Spinal cord (tissue), 10 donors: ENCODE results near the gene SPIN2A. TPM values are rescaled to one million over a fixed set of nuclear protein-coding genes. Genes with fewer than 3 reads are reported as not detected.
"Not testable (repeated sequence)": the region's sequence is repeated elsewhere in the genome, so short reads cannot be mapped to it uniquely, and the experiment has no call there.

Experiments
- DNase-seq, 6 donors: peaks; one replicate each; pipeline versions ENCODE4 v3.0.0 to v3.0.0-alpha.2; 2013 to 2015; ENCODE audit warnings: low spot score in 6 of 6, low read depth in 4 of 6
- H3K27ac ChIP-seq: one replicate; pipeline ENCODE4 v1.5.1; 2013; ENCODE audit warnings: low read depth, low read length, control low read depth
- H3K27me3 ChIP-seq: one replicate; pipeline ENCODE4 v1.6.1; 2013; ENCODE audit warnings: low read length; ENCODE audit not compliant: control insufficient read depth, insufficient read depth
- H3K36me3 ChIP-seq: one replicate; pipeline ENCODE4 v1.6.1; 2013; ENCODE audit warnings: low read length; ENCODE audit not compliant: control insufficient read depth, insufficient read depth
- H3K4me1 ChIP-seq: one replicate; pipeline ENCODE4 v1.6.1; 2013; ENCODE audit warnings: low read length; ENCODE audit not compliant: control insufficient read depth, insufficient read depth
- H3K4me3 ChIP-seq: one replicate; pipeline ENCODE4 v1.5.1; 2013; ENCODE audit warnings: low read depth, low read length, control low read depth
- H3K9me3 ChIP-seq: one replicate; pipeline ENCODE4 v1.6.1; 2013; ENCODE audit warnings: low read length; ENCODE audit not compliant: control insufficient read depth, insufficient read depth
- WGBS: methylation state at CpG from one replicate; pipeline ENCODE4 v1.1.5; 2013; ENCODE audit warnings: missing lambda C conversion rate; ENCODE audit not compliant: insufficient coverage; 5-methylcytosine and 5-hydroxymethylcytosine counted together
- polyA plus RNA-seq, 2 donors: library from polyadenylated mRNA; unstranded; fragments of 120-200 nt; gene quantifications; one replicate each; pipeline ENCODE4 v1.2.1, GENCODE V29; 2013; ENCODE audit not compliant: insufficient read length in 2 of 2
- total RNA-seq, 2 donors: library from RNA; depleted of rRNA in 1 of 2; stranded (reverse); fragments of 120-200 nt in 1 of 2; fragments of >200 nt in 1 of 2; gene quantifications; one replicate each; pipeline versions ENCODE4 v1.2.3 to v1.2.4, GENCODE V29; 2013 to 2014
- donor health status: healthy.

The SPIN2A gene
- total and polyA plus RNA-seq, 4 donors, result 0.40 to 4.8 (median 2.2) TPM

- Histone ChIP-seq H3K4me1 (no peaks in the 10 kb centered on the region), H3K4me3 (no peak overlapping the region), H3K36me3 (no peaks in the 10 kb centered on the region), H3K9me3 (no peaks in the 10 kb centered on the region), H3K27me3 (no peaks in the 10 kb centered on the region), H3K27ac (no peak overlapping the region)
- no peak for DNase-seq
- 67% methylated on average over 1 of the region's 2 CpGs for WGBS
Observed at GRCh38 chrX:57104921-57105398, 32.2 kb downstream of the SPIN2A start.

DNA sequence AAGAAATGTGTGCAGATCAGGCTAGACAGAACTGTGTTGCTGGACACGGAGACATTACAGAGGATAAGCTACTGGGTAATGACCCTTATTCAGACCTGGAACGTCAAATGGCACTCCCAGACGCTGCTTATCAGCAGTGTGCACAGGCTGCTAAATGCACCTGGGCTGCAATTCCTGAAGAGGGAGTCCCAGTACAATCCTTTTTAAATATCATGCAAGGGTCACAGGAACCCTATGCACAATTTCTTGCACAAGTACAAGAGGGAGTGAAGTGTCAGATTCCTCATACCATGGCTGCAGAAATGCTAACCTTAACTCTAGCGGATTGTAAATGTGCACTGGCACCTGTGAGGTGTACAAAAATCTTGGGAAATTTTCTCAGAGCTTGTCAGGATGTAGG is 32.8 kb downstream of the SPIN2A start:
- no peak overlapping the region for H3K4me3 ChIP-seq
- DNase-seq, result no peak
- H3K4me1 ChIP-seq, result no peaks in the 10 kb centered on the region
- no peaks in the 10 kb centered on the region for H3K36me3 ChIP-seq
- H3K27me3 ChIP-seq, result no peaks in the 10 kb centered on the region
- 70% methylated on average over 4 of the region's 4 CpGs for WGBS
- H3K27ac ChIP-seq, result no peak overlapping the region
- H3K9me3 ChIP-seq, result no peaks in the 10 kb centered on the region

DNA sequence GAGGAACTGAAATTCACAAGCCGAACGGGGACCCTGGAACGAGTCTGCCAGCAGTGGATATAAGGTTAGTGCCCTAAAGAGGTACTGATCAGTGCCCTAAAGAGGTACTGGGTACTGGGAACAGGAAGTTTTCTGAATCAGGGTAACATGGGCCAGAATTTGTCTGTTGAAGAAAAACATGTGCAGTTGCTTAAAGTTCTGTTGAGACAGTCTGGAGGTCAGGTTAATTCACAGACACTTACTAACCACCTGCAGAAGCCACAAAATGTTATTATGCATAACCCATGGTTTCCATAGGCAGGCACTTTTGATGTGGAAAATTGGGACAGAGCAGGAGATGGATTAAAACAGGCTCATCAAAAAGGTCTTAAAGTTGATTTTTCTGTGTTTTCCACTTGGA is 33.7 kb downstream of the SPIN2A start:
- Histone ChIP-seq H3K27me3 (no peaks in the 10 kb centered on the region), H3K36me3 (no peaks in the 10 kb centered on the region), H3K4me3 (no peak overlapping the region), H3K9me3 (no peaks in the 10 kb centered on the region), H3K27ac (no peak overlapping the region), H3K4me1 (no peaks in the 10 kb centered on the region)
- no peak for DNase-seq
- 88% methylated on average over 3 of the region's 3 CpGs for WGBS

- H3K4me1 ChIP-seq, H3K9me3 ChIP-seq, H3K4me3 ChIP-seq, H3K36me3 ChIP-seq, H3K27me3 ChIP-seq, DNase-seq, H3K27ac ChIP-seq: not testable (repeated sequence)
- 94% methylated on average over 5 of the region's 6 CpGs for WGBS
Observed at GRCh38 chrX:57102918-57103317, 34.3 kb downstream of the SPIN2A start.

Other genes starting within 250 kb of the SPIN2A start
- gene SPIN3, start 141.9 kb downstream of the SPIN2A start, total RNA-seq, result 10 to 100 TPM; 20.6 to 33.1 TPM
- gene SPIN3, start 141.9 kb downstream of the SPIN2A start, polyA plus RNA-seq, result 10 to 100 TPM; 29.7 to 35.8 TPM
- 10 to 100 TPM; 11.5 to 18.6 TPM for gene SPIN2B, start 15.8 kb downstream of the SPIN2A start, total RNA-seq
- 10 to 100 TPM; 24.6 to 27.8 TPM for gene SPIN2B, start 15.8 kb downstream of the SPIN2A start, polyA plus RNA-seq
- gene FAAH2, start 149.3 kb upstream of the SPIN2A start, total RNA-seq, result 1 to 10 TPM; 1.5 to 5.7 TPM
- gene FAAH2, start 149.3 kb upstream of the SPIN2A start, polyA plus RNA-seq, result 1 to 10 TPM; 4.5 to 4.7 TPM